Measurements from ENCODE around the gene ALG1L2.
"Not testable (repeated sequence)": the region's sequence is repeated elsewhere in the genome, so short reads cannot be mapped to it uniquely, and the experiment has no call there.

ALG1L2 gene

DNA sequence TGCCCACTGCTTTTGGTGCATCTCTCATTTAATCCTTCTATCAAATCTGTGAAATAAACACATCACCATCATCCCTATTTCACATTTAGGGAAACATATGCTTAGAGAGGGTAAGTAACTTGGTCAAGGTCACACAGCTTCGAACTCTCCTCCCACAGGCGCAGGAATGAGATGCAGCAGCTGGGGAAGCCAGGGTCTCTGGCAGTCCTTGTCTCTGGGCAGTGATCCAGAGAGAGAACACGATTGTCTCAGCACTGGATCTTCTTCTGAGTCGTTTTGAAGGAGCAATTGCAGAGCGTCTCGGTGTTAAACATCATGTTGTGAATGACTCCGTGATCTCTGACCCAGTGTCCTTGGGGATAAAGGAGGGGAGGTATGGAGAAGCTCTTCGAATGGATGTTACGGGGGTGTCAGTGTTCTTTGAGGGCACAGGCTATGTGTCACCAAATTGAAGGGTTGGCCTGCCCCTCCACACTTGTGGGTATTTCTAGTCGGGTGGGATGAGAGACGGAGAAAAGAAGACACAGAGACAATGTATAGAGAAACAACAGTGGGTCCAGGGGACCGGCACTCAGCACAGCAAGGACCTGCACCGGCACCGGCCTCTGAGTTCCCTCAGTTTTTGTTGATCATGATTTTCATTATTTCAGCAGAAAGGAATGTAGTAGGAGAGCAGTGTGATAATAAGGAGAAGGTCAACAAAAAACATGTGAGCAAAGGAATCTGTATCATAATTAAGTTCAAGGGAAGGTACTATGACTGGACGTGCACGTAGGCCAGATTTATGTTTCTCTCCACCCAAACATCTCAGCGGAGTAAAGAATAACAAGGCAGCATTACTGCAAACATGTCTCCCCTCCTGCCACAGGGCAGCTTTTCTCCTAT, 41.5 kb downstream of the ALG1L2 start:
- H3K27ac ChIP-seq (ENCODE audit: low read depth, low read length); H3K4me3 ChIP-seq (ENCODE audit: low read depth in 1 of 2, low read length in 2 of 2); H3K9ac ChIP-seq (ENCODE audit: low read depth in 1 of 2, low read length in 2 of 2); H3K36me3 ChIP-seq (ENCODE audit: control insufficient read depth in 1 of 2, insufficient read depth in 2 of 2, low read length in 2 of 2); H3K27me3 ChIP-seq (ENCODE audit: control insufficient read depth in 1 of 2, insufficient read depth in 2 of 2, low read length in 2 of 2); H3K4me1 ChIP-seq (ENCODE audit: control insufficient read depth in 1 of 2, insufficient read depth in 2 of 2, low read length in 2 of 2); H3K9me3 ChIP-seq (ENCODE audit: control insufficient read depth in 1 of 2, low read length in 2 of 2): not testable (repeated sequence)

- not testable (repeated sequence) for H3K4me1 ChIP-seq (ENCODE audit: control insufficient read depth in 1 of 2, insufficient read depth in 2 of 2, low read length in 2 of 2); H3K4me3 ChIP-seq (ENCODE audit: low read depth in 1 of 2, low read length in 2 of 2); H3K36me3 ChIP-seq (ENCODE audit: control insufficient read depth in 1 of 2, insufficient read depth in 2 of 2, low read length in 2 of 2); H3K9ac ChIP-seq (ENCODE audit: low read depth in 1 of 2, low read length in 2 of 2); H3K9me3 ChIP-seq (ENCODE audit: control insufficient read depth in 1 of 2, low read length in 2 of 2); H3K27ac ChIP-seq (ENCODE audit: low read depth, low read length); H3K27me3 ChIP-seq (ENCODE audit: control insufficient read depth in 1 of 2, insufficient read depth in 2 of 2, low read length in 2 of 2)
Measured at GRCh38 chr3:130125406-130125805, 43.8 kb downstream of the ALG1L2 start.

DNA sequence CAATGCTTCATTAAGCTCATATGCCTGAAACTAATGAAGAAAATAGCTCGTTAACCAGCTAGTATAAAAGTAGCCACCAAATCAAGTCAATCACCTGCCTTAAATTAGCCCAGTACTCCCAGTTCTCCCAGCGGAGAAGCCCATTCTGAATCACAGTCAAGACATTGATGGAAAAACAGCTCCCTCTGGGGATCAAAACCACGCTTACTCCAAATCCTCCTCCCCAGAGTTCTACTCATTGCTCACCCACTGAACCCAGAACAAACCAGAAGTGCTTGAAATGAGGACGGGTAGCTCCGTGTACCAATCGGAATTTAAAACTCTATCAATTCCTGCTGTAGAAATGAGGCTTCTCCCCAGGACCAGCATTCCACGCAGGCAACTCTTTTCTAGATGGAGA, 54.7 kb downstream of the ALG1L2 start:
- not testable (repeated sequence) for H3K27me3 ChIP-seq (ENCODE audit: control insufficient read depth in 1 of 2, insufficient read depth in 2 of 2, low read length in 2 of 2); H3K4me3 ChIP-seq (ENCODE audit: low read depth in 1 of 2, low read length in 2 of 2); H3K9ac ChIP-seq (ENCODE audit: low read depth in 1 of 2, low read length in 2 of 2); H3K4me1 ChIP-seq (ENCODE audit: control insufficient read depth in 1 of 2, insufficient read depth in 2 of 2, low read length in 2 of 2); H3K9me3 ChIP-seq (ENCODE audit: control insufficient read depth in 1 of 2, low read length in 2 of 2); H3K36me3 ChIP-seq (ENCODE audit: control insufficient read depth in 1 of 2, insufficient read depth in 2 of 2, low read length in 2 of 2); H3K27ac ChIP-seq (ENCODE audit: low read depth, low read length)

DNA sequence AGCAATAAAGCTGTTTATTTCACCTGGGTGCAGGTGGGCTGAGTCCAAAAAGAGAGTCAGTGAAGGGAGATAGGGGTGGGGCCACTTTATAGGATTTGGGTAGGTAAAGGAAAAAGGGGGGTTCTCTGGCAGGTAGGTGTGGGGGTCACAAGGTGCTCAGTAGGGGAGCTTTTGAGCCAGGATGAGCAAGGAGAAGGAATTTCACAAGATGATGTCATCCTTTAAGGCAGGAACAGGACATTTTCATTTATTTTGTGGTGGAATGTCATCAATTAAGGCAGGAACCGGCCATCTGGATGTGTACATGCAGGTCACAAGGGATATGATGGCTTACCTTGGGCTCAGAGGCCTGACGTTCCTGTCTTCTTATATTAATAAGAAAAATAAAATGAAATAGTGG, 56.1 kb downstream of the ALG1L2 start:
- not testable (repeated sequence) for H3K9me3 ChIP-seq (ENCODE audit: control insufficient read depth in 1 of 2, low read length in 2 of 2); H3K4me1 ChIP-seq (ENCODE audit: control insufficient read depth in 1 of 2, insufficient read depth in 2 of 2, low read length in 2 of 2); H3K27ac ChIP-seq (ENCODE audit: low read depth, low read length); H3K4me3 ChIP-seq (ENCODE audit: low read depth in 1 of 2, low read length in 2 of 2); H3K9ac ChIP-seq (ENCODE audit: low read depth in 1 of 2, low read length in 2 of 2); H3K27me3 ChIP-seq (ENCODE audit: control insufficient read depth in 1 of 2, insufficient read depth in 2 of 2, low read length in 2 of 2); H3K36me3 ChIP-seq (ENCODE audit: control insufficient read depth in 1 of 2, insufficient read depth in 2 of 2, low read length in 2 of 2)

DNA sequence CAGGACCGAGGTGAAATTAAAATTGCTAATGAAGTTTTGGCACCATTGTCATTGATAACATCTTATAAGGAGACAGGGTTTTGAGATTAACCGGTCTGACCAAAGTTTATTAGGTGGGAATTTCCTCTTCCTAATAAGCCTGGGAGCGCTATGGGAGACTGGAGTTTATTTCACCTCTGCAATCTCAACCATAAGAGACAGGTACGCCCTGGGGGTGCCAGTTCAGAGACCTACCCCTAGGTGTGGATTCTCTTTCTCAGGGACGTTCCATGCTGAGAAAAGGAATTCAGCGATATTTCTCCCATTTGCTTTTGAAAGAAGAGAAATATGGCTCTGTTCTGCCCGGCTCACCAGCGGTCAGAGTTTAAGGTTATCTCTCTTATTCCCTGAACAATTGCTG, 57.4 kb downstream of the ALG1L2 start:
- H3K9ac ChIP-seq (ENCODE audit: low read depth in 1 of 2, low read length in 2 of 2); H3K27ac ChIP-seq (ENCODE audit: low read depth, low read length); H3K4me1 ChIP-seq (ENCODE audit: control insufficient read depth in 1 of 2, insufficient read depth in 2 of 2, low read length in 2 of 2); H3K9me3 ChIP-seq (ENCODE audit: control insufficient read depth in 1 of 2, low read length in 2 of 2); H3K4me3 ChIP-seq (ENCODE audit: low read depth in 1 of 2, low read length in 2 of 2); H3K36me3 ChIP-seq (ENCODE audit: control insufficient read depth in 1 of 2, insufficient read depth in 2 of 2, low read length in 2 of 2); H3K27me3 ChIP-seq (ENCODE audit: control insufficient read depth in 1 of 2, insufficient read depth in 2 of 2, low read length in 2 of 2): not testable (repeated sequence)

- H3K36me3 ChIP-seq (ENCODE audit: control insufficient read depth in 1 of 2, insufficient read depth in 2 of 2, low read length in 2 of 2); H3K4me1 ChIP-seq (ENCODE audit: control insufficient read depth in 1 of 2, insufficient read depth in 2 of 2, low read length in 2 of 2); H3K27ac ChIP-seq (ENCODE audit: low read depth, low read length); H3K4me3 ChIP-seq (ENCODE audit: low read depth in 1 of 2, low read length in 2 of 2); H3K9ac ChIP-seq (ENCODE audit: low read depth in 1 of 2, low read length in 2 of 2); H3K9me3 ChIP-seq (ENCODE audit: control insufficient read depth in 1 of 2, low read length in 2 of 2); H3K27me3 ChIP-seq (ENCODE audit: control insufficient read depth in 1 of 2, insufficient read depth in 2 of 2, low read length in 2 of 2): not testable (repeated sequence)
Measured at GRCh38 chr3:130140756-130141155, 59.1 kb downstream of the ALG1L2 start.

DNA sequence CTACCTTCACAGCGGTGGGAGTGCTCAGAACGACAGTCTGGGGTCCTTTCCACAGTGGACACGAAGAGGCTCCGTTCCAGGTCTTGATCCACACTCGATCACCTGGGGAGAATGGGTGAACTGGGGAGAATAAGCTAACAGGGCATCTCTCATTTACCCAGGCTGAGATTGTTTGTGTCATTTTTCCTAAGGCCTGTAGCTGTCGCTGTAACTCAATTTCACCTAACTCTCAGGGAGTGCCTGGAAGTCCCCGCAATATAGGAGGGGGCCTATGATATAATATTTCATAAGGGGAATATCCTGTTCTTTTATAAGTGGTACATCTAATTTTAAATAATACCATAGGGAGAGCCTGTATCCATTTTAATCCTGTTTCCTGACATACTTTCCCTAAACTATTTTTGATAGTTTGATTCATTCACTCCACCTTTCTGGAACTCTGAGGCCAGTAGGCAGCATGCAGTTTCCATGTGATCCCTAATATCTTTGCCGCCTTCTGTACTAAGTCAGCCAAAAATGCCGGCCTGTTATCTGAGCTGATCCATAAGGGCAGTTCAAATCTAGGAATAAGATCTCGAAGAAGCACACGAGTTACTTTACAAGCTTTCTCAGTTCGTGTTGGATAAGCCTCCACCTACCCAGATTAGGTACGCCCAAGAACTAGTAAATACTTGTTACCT, 62.2 kb downstream of the ALG1L2 start:
- H3K27ac ChIP-seq (ENCODE audit: low read depth, low read length); H3K36me3 ChIP-seq (ENCODE audit: control insufficient read depth in 1 of 2, insufficient read depth in 2 of 2, low read length in 2 of 2); H3K27me3 ChIP-seq (ENCODE audit: control insufficient read depth in 1 of 2, insufficient read depth in 2 of 2, low read length in 2 of 2); H3K9me3 ChIP-seq (ENCODE audit: control insufficient read depth in 1 of 2, low read length in 2 of 2); H3K9ac ChIP-seq (ENCODE audit: low read depth in 1 of 2, low read length in 2 of 2); H3K4me3 ChIP-seq (ENCODE audit: low read depth in 1 of 2, low read length in 2 of 2); H3K4me1 ChIP-seq (ENCODE audit: control insufficient read depth in 1 of 2, insufficient read depth in 2 of 2, low read length in 2 of 2): not testable (repeated sequence)

- not testable (repeated sequence) for H3K36me3 ChIP-seq (ENCODE audit: control insufficient read depth in 1 of 2, insufficient read depth in 2 of 2, low read length in 2 of 2); H3K27me3 ChIP-seq (ENCODE audit: control insufficient read depth in 1 of 2, insufficient read depth in 2 of 2, low read length in 2 of 2); H3K4me3 ChIP-seq (ENCODE audit: low read depth in 1 of 2, low read length in 2 of 2); H3K4me1 ChIP-seq (ENCODE audit: control insufficient read depth in 1 of 2, insufficient read depth in 2 of 2, low read length in 2 of 2); H3K9me3 ChIP-seq (ENCODE audit: control insufficient read depth in 1 of 2, low read length in 2 of 2); H3K9ac ChIP-seq (ENCODE audit: low read depth in 1 of 2, low read length in 2 of 2); H3K27ac ChIP-seq (ENCODE audit: low read depth, low read length)
Measured at GRCh38 chr3:130144328-130144650, 62.7 kb downstream of the ALG1L2 start.

GRCh38 chr3:130145456-130145855, 63.8 kb downstream of the ALG1L2 start:
- H3K9ac ChIP-seq (ENCODE audit: low read depth in 1 of 2, low read length in 2 of 2); H3K36me3 ChIP-seq (ENCODE audit: control insufficient read depth in 1 of 2, insufficient read depth in 2 of 2, low read length in 2 of 2); H3K4me1 ChIP-seq (ENCODE audit: control insufficient read depth in 1 of 2, insufficient read depth in 2 of 2, low read length in 2 of 2); H3K9me3 ChIP-seq (ENCODE audit: control insufficient read depth in 1 of 2, low read length in 2 of 2); H3K27ac ChIP-seq (ENCODE audit: low read depth, low read length); H3K27me3 ChIP-seq (ENCODE audit: control insufficient read depth in 1 of 2, insufficient read depth in 2 of 2, low read length in 2 of 2); H3K4me3 ChIP-seq (ENCODE audit: low read depth in 1 of 2, low read length in 2 of 2): not testable (repeated sequence)

- H3K27ac ChIP-seq (ENCODE audit: low read depth, low read length); H3K27me3 ChIP-seq (ENCODE audit: control insufficient read depth in 1 of 2, insufficient read depth in 2 of 2, low read length in 2 of 2); H3K4me1 ChIP-seq (ENCODE audit: control insufficient read depth in 1 of 2, insufficient read depth in 2 of 2, low read length in 2 of 2); H3K4me3 ChIP-seq (ENCODE audit: low read depth in 1 of 2, low read length in 2 of 2); H3K36me3 ChIP-seq (ENCODE audit: control insufficient read depth in 1 of 2, insufficient read depth in 2 of 2, low read length in 2 of 2); H3K9ac ChIP-seq (ENCODE audit: low read depth in 1 of 2, low read length in 2 of 2); H3K9me3 ChIP-seq (ENCODE audit: control insufficient read depth in 1 of 2, low read length in 2 of 2): not testable (repeated sequence)
Measured at GRCh38 chr3:130146465-130146864, 64.8 kb downstream of the ALG1L2 start.

Measured in duodenal mucosa (tissue), 2 donors.